ENCODE data around the gene SART3. TPM values are rescaled to one million over a fixed set of nuclear protein-coding genes. Genes with fewer than 3 reads are reported as not detected.
"Not testable (repeated sequence)": the region's sequence is repeated elsewhere in the genome, so short reads cannot be mapped to it uniquely, and the experiment has no call there.

Gene SART3
- total RNA-seq, 2 experiments from 2014 or later, result 63.0 to 72.6 TPM

GRCh38 chr12:108594323-108594903 lies 33.4 kb upstream of the SART3 start:
- ChIA-PET POLR2A (no interaction called here), CTCF (interaction anchor here (0.9 to 1.8 kb wide), 3 partner anchors 10 to 41 kb away, joined by 3 to 4 read pairs (median 3); no protein-coding TSS in a partner anchor)
- H3K4me1 Mint-ChIP-seq, result no peaks in the 10 kb centered on the region
- H3K27ac Mint-ChIP-seq, result no peak overlapping the region
- H3K9me3 Mint-ChIP-seq, result no peaks in the 10 kb centered on the region
- DNase-seq, result no peak
- H3K4me3 Mint-ChIP-seq, result no peak overlapping the region
- H3K27me3 Mint-ChIP-seq, result no peaks in the 10 kb centered on the region
- no peaks in the 10 kb centered on the region for H3K36me3 Mint-ChIP-seq (ENCODE audit: low read depth)

GRCh38 chr12:108592033-108592909 lies 31.3 kb upstream of the SART3 start:
- Mint-ChIP-seq H3K9me3 (no peaks in the 10 kb centered on the region), H3K27me3 (no peaks in the 10 kb centered on the region), H3K4me3 (no peak overlapping the region), H3K27ac (peak overlapping the region; percentile 46), H3K4me1 (no peaks in the 10 kb centered on the region), H3K36me3 (ENCODE audit: low read depth) (no peaks in the 10 kb centered on the region)
- CTCF ChIA-PET, result no interaction called here
- POLR2A ChIA-PET, result no interaction called here
- DNase-seq, result no peak

GRCh38 chr12:108591267-108591980 lies 30.5 kb upstream of the SART3 start:
- Mint-ChIP-seq H3K27me3 (no peaks in the 10 kb centered on the region), H3K4me1 (no peaks in the 10 kb centered on the region), H3K4me3 (no peak overlapping the region), H3K9me3 (no peaks in the 10 kb centered on the region), H3K27ac (no peak overlapping the region), H3K36me3 (ENCODE audit: low read depth) (no peaks in the 10 kb centered on the region)
- DNase-seq, result no peak
- ChIA-PET CTCF (interaction anchor here (0.7 kb wide), 1 partner anchor 159 kb away, joined by 3 read pairs; no protein-coding TSS in a partner anchor), POLR2A (no interaction called here)

GRCh38 chr12:108590463-108590862 lies 29.5 kb upstream of the SART3 start:
- H3K27me3 Mint-ChIP-seq; POLR2A ChIA-PET; H3K4me3 Mint-ChIP-seq; H3K4me1 Mint-ChIP-seq; H3K36me3 Mint-ChIP-seq (ENCODE audit: low read depth); DNase-seq; H3K9me3 Mint-ChIP-seq; H3K27ac Mint-ChIP-seq: not testable (repeated sequence)
- CTCF ChIA-PET, result interaction anchor here (0.7 to 1.5 kb wide), 2 partner anchors 10 to 160 kb away, joined by 3 read pairs; no protein-coding TSS in a partner anchor

- ChIA-PET CTCF (interaction anchor here (1.5 to 1.6 kb wide), 2 partner anchors 9 to 18 kb away, joined by 3 read pairs; no protein-coding TSS in a partner anchor), POLR2A (no interaction called here)
- Mint-ChIP-seq H3K36me3 (ENCODE audit: low read depth) (no peaks in the 10 kb centered on the region), H3K4me3 (no peak overlapping the region), H3K27me3 (peaks cover 1% of the 10 kb centered on the region), H3K9me3 (no peaks in the 10 kb centered on the region), H3K4me1 (no peaks in the 10 kb centered on the region), H3K27ac (no peak overlapping the region)
- DNase-seq, result no peak
Observed at GRCh38 chr12:108589840-108590229, 28.9 kb upstream of the SART3 start.

GRCh38 chr12:108589028-108589839 lies 28.3 kb upstream of the SART3 start:
- Mint-ChIP-seq H3K36me3 (ENCODE audit: low read depth) (no peaks in the 10 kb centered on the region), H3K27ac (no peak overlapping the region), H3K4me1 (no peaks in the 10 kb centered on the region), H3K4me3 (no peak overlapping the region), H3K9me3 (no peaks in the 10 kb centered on the region), H3K27me3 (peaks cover 5% of the 10 kb centered on the region)
- DNase-seq, result no peak
- ChIA-PET POLR2A (no interaction called here), CTCF (interaction anchor here (1.0 to 1.6 kb wide), 3 partner anchors 9 to 28 kb away, joined by 3 read pairs; no protein-coding TSS in a partner anchor)

- Mint-ChIP-seq H3K4me1 (no peaks in the 10 kb centered on the region), H3K36me3 (ENCODE audit: low read depth) (no peaks in the 10 kb centered on the region), H3K9me3 (no peaks in the 10 kb centered on the region), H3K27ac (no peak overlapping the region), H3K27me3 (peaks cover 5% of the 10 kb centered on the region), H3K4me3 (no peak overlapping the region)
- POLR2A ChIA-PET, result no interaction called here
- no peak for DNase-seq
- CTCF ChIA-PET, result no interaction called here
Observed at GRCh38 chr12:108587826-108588225, 26.9 kb upstream of the SART3 start.

GRCh38 chr12:108586306-108586705 lies 25.3 kb upstream of the SART3 start:
- POLR2A ChIA-PET, result no interaction called here
- H3K27me3 Mint-ChIP-seq, result peaks cover 5% of the 10 kb centered on the region
- H3K4me3 Mint-ChIP-seq, result no peak overlapping the region
- no peak for DNase-seq
- no peak overlapping the region for H3K27ac Mint-ChIP-seq
- H3K4me1 Mint-ChIP-seq, result no peaks in the 10 kb centered on the region
- CTCF ChIA-PET, result interaction anchor here (1.5 kb wide), 1 partner anchor 78 kb away, joined by 3 read pairs; no protein-coding TSS in a partner anchor
- H3K9me3 Mint-ChIP-seq, result no peaks in the 10 kb centered on the region
- H3K36me3 Mint-ChIP-seq (ENCODE audit: low read depth), result no peaks in the 10 kb centered on the region

GRCh38 chr12:108585864-108586263 lies 24.9 kb upstream of the SART3 start:
- ChIA-PET CTCF (interaction anchor here (0.6 to 1.5 kb wide), 2 partner anchors 78 to 212 kb away, joined by 3 to 4 read pairs; no protein-coding TSS in a partner anchor), POLR2A (no interaction called here)
- Mint-ChIP-seq H3K4me3 (no peak overlapping the region), H3K27ac (no peak overlapping the region), H3K9me3 (no peaks in the 10 kb centered on the region), H3K27me3 (peaks cover 5% of the 10 kb centered on the region), H3K36me3 (ENCODE audit: low read depth) (no peaks in the 10 kb centered on the region), H3K4me1 (no peaks in the 10 kb centered on the region)
- no peak for DNase-seq

- no peak for DNase-seq
- POLR2A ChIA-PET, result no interaction called here
- CTCF ChIA-PET, result interaction anchor here (0.8 kb wide), 1 partner anchor 11 kb away, joined by 4 read pairs; no protein-coding TSS in a partner anchor
- no peaks in the 10 kb centered on the region for H3K4me1 Mint-ChIP-seq
- H3K27me3 Mint-ChIP-seq, result peaks cover 5% of the 10 kb centered on the region
- no peak overlapping the region for H3K27ac Mint-ChIP-seq
- no peaks in the 10 kb centered on the region for H3K9me3 Mint-ChIP-seq
- H3K4me3 Mint-ChIP-seq, result no peak overlapping the region
- no peaks in the 10 kb centered on the region for H3K36me3 Mint-ChIP-seq (ENCODE audit: low read depth)
Observed at GRCh38 chr12:108584456-108585065, 23.6 kb upstream of the SART3 start.

- Mint-ChIP-seq H3K36me3 (ENCODE audit: low read depth) (peaks cover 1% of the 10 kb centered on the region), H3K9me3 (peaks cover 2% of the 10 kb centered on the region), H3K4me3 (no peak overlapping the region), H3K27me3 (peaks cover 5% of the 10 kb centered on the region), H3K4me1 (no peaks in the 10 kb centered on the region), H3K27ac (no peak overlapping the region)
- ChIA-PET CTCF (interaction anchor here (0.8 kb wide), 1 partner anchor 11 kb away, joined by 4 read pairs; no protein-coding TSS in a partner anchor), POLR2A (no interaction called here)
- no peak for DNase-seq
Observed at GRCh38 chr12:108583991-108584390, 23.0 kb upstream of the SART3 start.

All from activated CD4-positive, alpha-beta T cell treated with anti-CD3 and anti-CD28 coated beads, Interleukin-2, amount 10 ng/mL, durations not matched to agents 7 days and 5 days (primary cell).